ENCODE measurements around the gene PSD4.
A peak's percentile ranks its signal among the peaks of the same experiment; 100 is the strongest.

The PSD4 gene

DNA sequence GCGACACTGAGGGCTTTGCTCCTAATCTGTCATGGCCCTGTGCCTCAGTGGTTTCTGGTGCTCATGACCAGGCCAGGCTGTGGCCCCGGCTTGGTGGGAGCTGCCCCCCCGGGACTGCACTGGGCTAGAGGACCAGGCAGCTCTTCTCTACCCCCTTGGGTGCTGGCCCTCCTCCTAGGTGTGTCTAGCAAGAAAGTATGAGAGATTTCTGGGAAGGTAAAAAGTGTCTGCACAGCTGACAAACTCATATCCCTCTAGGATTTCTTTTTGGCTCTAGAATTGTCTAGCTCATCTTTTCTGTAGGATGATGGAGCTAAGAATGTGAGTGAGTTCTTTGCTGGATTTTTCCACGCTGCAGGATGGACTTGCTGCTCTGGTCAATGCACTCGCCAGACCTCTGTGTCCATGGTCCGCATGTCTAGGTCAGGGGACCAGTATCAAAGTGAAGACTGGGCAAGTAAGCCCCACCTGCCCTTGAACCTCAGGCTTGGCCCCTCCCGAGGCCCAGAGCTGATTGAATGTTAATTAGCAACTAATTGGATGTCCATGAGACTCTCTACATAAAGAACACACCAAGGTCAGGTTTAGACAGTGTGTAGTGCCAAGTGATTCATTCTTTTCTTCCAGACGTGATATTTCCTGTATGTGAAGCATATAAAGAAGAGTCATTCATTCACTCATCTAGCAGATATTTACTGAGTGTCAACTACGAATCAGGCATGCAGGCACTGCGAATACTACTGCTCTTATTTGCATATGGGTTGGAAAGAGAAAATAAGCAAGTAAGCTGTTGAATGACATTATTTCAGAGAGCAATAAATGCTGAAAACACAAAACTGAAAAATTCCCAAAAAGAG lies 15.6 kb upstream of the PSD4 start:
- TF ChIP-seq CTCF (IDR thresholded peaks at IDR 0.05; ENCODE audit: low read depth, low read length, missing control alignments), result no peak
- no peak for DNase-seq (ENCODE audit: low read depth)
- H3K4me3 ChIP-seq (ENCODE audit: low read depth, low read length), result peak overlapping the region; percentile 75

GRCh38 chr2:113158884-113159553 lies 14.8 kb upstream of the PSD4 start:
- TF ChIP-seq CTCF (IDR thresholded peaks at IDR 0.05; ENCODE audit: low read depth, low read length, missing control alignments), result no peak
- no peak overlapping the region for H3K4me3 ChIP-seq (ENCODE audit: low read depth, low read length)
- DNase-seq (ENCODE audit: low read depth), result no peak

DNA sequence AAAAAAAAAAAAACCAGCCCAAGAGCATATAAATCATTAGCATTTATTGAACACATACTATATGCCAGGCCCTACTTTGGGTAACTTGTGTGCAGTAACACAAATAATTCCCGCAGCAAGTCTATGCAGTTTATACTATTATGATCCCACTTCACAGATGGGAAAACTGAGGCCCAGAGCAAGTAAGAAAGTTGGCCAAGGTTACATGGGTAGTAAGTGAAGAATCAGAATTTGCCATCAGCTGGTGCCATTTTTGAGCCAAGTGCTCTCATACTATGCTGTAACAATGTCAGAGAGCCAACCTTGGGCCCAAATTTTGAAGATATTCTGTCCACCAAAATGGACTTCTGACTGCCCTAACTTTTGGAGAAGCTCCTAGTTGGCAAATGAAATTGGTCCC lies 13.5 kb upstream of the PSD4 start:
- TF ChIP-seq CTCF (IDR thresholded peaks at IDR 0.05; ENCODE audit: low read depth, low read length, missing control alignments), result no peak
- DNase-seq (ENCODE audit: low read depth), result no peak
- H3K4me3 ChIP-seq (ENCODE audit: low read depth, low read length), result no peak overlapping the region

DNA sequence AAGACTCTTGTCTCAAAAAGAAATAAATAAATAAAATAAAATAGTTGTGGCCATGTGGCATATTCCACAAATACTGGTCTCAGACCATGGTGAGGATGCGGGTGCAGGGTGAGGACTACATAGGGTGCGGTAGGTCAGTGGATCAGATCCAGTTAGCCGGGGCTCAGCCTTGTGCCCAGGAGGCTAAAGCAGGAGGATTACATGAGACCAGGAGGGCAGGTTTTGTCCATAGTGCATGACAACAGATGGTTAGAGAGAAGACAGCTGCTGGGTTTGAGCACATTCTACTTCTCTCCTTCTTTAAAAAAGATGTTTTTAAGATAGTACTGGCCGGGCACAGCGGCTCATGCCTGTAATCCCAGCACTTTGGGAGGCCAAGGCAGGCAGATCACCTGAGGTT lies 12.8 kb upstream of the PSD4 start:
- no peak for DNase-seq (ENCODE audit: low read depth)
- H3K4me3 ChIP-seq (ENCODE audit: low read depth, low read length), result no peak overlapping the region
- no peak for TF ChIP-seq CTCF (IDR thresholded peaks at IDR 0.05; ENCODE audit: low read depth, low read length, missing control alignments)

DNA sequence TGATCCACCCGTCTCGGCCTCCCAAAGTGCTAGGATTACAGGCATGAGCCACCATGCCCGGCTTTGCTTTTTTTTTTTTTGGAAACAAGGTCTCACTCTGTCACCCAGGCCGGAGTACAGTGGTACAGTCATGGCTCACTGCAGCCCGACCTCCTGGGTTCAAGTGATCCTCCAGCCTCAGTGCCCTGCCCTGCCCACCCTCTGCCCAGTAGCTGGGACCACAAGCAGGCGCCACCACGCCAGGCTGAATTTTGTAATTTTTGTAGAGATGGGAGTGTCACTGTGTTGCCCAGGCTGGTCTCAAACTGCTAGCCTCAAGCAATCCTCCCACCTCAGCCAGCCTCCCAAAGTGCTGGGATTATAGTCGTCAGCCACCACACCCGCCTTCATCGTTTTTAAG lies 11.6 kb upstream of the PSD4 start:
- DNase-seq (ENCODE audit: low read depth), result no peak
- TF ChIP-seq CTCF (IDR thresholded peaks at IDR 0.05; ENCODE audit: low read depth, low read length, missing control alignments), result no peak
- no peak overlapping the region for H3K4me3 ChIP-seq (ENCODE audit: low read depth, low read length)

- H3K4me3 ChIP-seq (ENCODE audit: low read depth, low read length), result no peak overlapping the region
Measured at GRCh38 chr2:113162869-113163268, 10.9 kb upstream of the PSD4 start.

More at GRCh38 chr2:113162869-113163268, 10.9 kb upstream of the PSD4 start:
- DNase-seq (ENCODE audit: low read depth), result no peak
- no peak for TF ChIP-seq CTCF (IDR thresholded peaks at IDR 0.05; ENCODE audit: low read depth, low read length, missing control alignments)
